K562 (cell line): ENCODE data around the gene SCRN1. TPM values are rescaled to one million over a fixed set of nuclear protein-coding genes. Genes with fewer than 3 reads are reported as not detected.

Experiments
- ATAC-seq: fragments of 200-7000 bp; cut with Tn5 transposase; 3 replicates; pipeline ENCODE4 v1.9.1; 2020; ENCODE audit warnings: moderate library complexity
- BruUV-seq: library from RNA; stranded (reverse); fragments of 400-500 nt; replicated peaks from 2 replicates; lab custom pipeline; 2021; lab: Mats Ljungman, UMichigan
- CTCF ChIA-PET: fragments of 300-600 bp; formaldehyde crosslinking; extraction: SDS; loops from one replicate; lab custom pipeline; 2021; ENCODE audit warnings: low intra/inter-chr PET ratio; lab: Yijun Ruan, JAX
- POLR2A ChIA-PET: fragments of 300-600, 350-650 bp; sonication (Branson Sonifier 250); formaldehyde crosslinking; extraction: SDS; loops from one replicate; lab custom pipeline; 2021; ENCODE audit warnings: antibody characterized with exemption, inconsistent platforms; lab: Yijun Ruan, JAX
- DNase-seq, 4 experiments: peaks; one replicate each; pipeline versions ENCODE4 v3.0.0 to v3.0.0-alpha.2; 2011 to 2018; ENCODE audit warnings: low spot score in 3 of 4, mixed read lengths in 3 of 4; ENCODE audit errors: extremely low read depth in 1 of 4
- FAIRE-seq: peaks from 2 replicates; lab custom pipeline; 2011; peaks lifted over from hg19 to GRCh38; lab: Jason Lieb, UNC
- H2AFZ ChIP-seq: 2 replicates; pipeline ENCODE4 v1.6.0; 2011; ENCODE audit warnings: low read depth, low read length, control low read depth, inconsistent platforms
- H3K27ac ChIP-seq: fragments of 200-600 bp; 3 replicates; pipeline ENCODE4 v1.8.0; 2011; ENCODE audit warnings: low read depth, mild to moderate bottlenecking, control low read depth, inconsistent platforms, low read length, moderate library complexity, mixed read lengths; ENCODE audit errors: extremely low read depth
- H3K27me3 ChIP-seq, 2 experiments: fragments of 300-600 bp in 1 of 2; 2 replicates in 1 of 2; 3 replicates in 1 of 2; pipeline versions ENCODE4 v1.6.0 to v1.8.0; 2011; ENCODE audit warnings: inconsistent platforms in 2 of 2, low read length in 2 of 2, mild to moderate bottlenecking in 1 of 2, mixed read lengths in 1 of 2, moderate library complexity in 1 of 2; ENCODE audit not compliant: control insufficient read depth in 2 of 2, insufficient read depth in 2 of 2
- H3K36me3 ChIP-seq: fragments of 300-600 bp; 3 replicates; pipeline ENCODE4 v1.8.0; 2011; ENCODE audit warnings: mild to moderate bottlenecking, low read length, inconsistent platforms; ENCODE audit not compliant: control insufficient read depth, insufficient read depth
- H3K4me1 ChIP-seq, 2 experiments: fragments of 200-600 bp in 1 of 2; replicated peaks in 1 of 2; 2 replicates in 1 of 2; 3 replicates in 1 of 2; pipeline versions ENCODE4 v1.5.1 to v1.8.0; 2011; ENCODE audit warnings: inconsistent platforms in 2 of 2, low read length in 2 of 2, mild to moderate bottlenecking in 1 of 2, mixed read lengths in 1 of 2, moderate library complexity in 1 of 2; ENCODE audit not compliant: control insufficient read depth in 2 of 2, insufficient read depth in 2 of 2
- H3K4me2 ChIP-seq: 2 replicates; pipeline ENCODE4 v1.6.1; 2011; ENCODE audit warnings: low read length, control low read depth, inconsistent platforms, mixed read lengths; ENCODE audit not compliant: insufficient read depth
- H3K4me3 ChIP-seq: fragments of 200-600 bp; sonication (generic), shearing (Covaris generic); 2 replicates; pipeline ENCODE4 v1.5.1; 2016; ENCODE audit warnings: control low read depth, inconsistent platforms
- H3K79me2 ChIP-seq: fragments of 200-600 bp; 3 replicates; pipeline ENCODE4 v1.8.0; 2011; ENCODE audit warnings: low read length, inconsistent platforms; ENCODE audit not compliant: control insufficient read depth, insufficient read depth
- H3K9ac ChIP-seq, 2 experiments: 2 replicates each; pipeline versions ENCODE4 v1.6.0 to v1.6.1; 2011; ENCODE audit warnings: low read depth in 2 of 2, low read length in 2 of 2, control low read depth in 1 of 2, inconsistent platforms in 1 of 2, mild to moderate bottlenecking in 1 of 2, mixed read lengths in 1 of 2; ENCODE audit not compliant: insufficient read depth in 1 of 2
- H3K9me1 ChIP-seq: one replicate; pipeline ENCODE4 v1.6.0; 2011; ENCODE audit warnings: inconsistent platforms, mild to moderate bottlenecking, low read length, moderate library complexity; ENCODE audit not compliant: control insufficient read depth, insufficient read depth
- H3K9me3 ChIP-seq: replicated peaks from 2 replicates; pipeline ENCODE4 v1.5.1; 2011; ENCODE audit warnings: low read depth, low read length, inconsistent platforms; ENCODE audit not compliant: control insufficient read depth, insufficient read depth
- H4K20me1 ChIP-seq: replicated peaks from 2 replicates; pipeline ENCODE4 v1.6.1; 2011; ENCODE audit warnings: low read length, inconsistent platforms, mixed read lengths; ENCODE audit not compliant: control insufficient read depth, insufficient read depth
- ARHGAP35 ChIP-seq: fragments of 450-650 bp; IDR thresholded peaks from 2 replicates; pipeline ENCODE4 v1.6.1; 2018; ENCODE audit not compliant: partially characterized antibody
- SMARCE1 ChIP-seq: fragments of 450-650 bp; IDR thresholded peaks from 2 replicates; pipeline ENCODE4 v1.7.1; 2016; ENCODE audit warnings: mild to moderate bottlenecking
- TAF9B ChIP-seq: fragments of 450-650 bp; IDR thresholded peaks from 2 replicates; pipeline ENCODE4 v1.6.1; 2018; ENCODE audit warnings: mild to moderate bottlenecking; ENCODE audit not compliant: partially characterized antibody
- TSC22D4 ChIP-seq: fragments of 450-650 bp; IDR thresholded peaks from 2 replicates; pipeline ENCODE4 v1.6.1; 2016; ENCODE audit warnings: missing genetic modification characterization, missing biosample characterization, control low read depth
- ZNF518B ChIP-seq: fragments of 250-450 bp; sonication (Bioruptor Pico); IDR thresholded peaks from 2 replicates; pipeline ENCODE4 v1.5.0; 2021; ENCODE audit warnings: mild to moderate bottlenecking, moderate library complexity
- ZZZ3 ChIP-seq: fragments of 450-650 bp; IDR thresholded peaks from 2 replicates; pipeline ENCODE4 v1.6.1; 2016; ENCODE audit warnings: antibody characterized with exemption, mild to moderate bottlenecking, moderate library complexity
- WGBS: fragments of 100-300 bp; shearing (Covaris generic); methylation state at CpG from one replicate; pipeline ENCODE4 v1.1.6; 2016; ENCODE audit warnings: low coverage, mixed read lengths; ENCODE audit not compliant: insufficient coverage; ENCODE audit errors: missing lambda C conversion rate; 5-methylcytosine and 5-hydroxymethylcytosine counted together
- in situ Hi-C: fragments of 300-500 bp; cut with MboI; formaldehyde crosslinking; loops from 4 replicates; pipeline ENCODE4 v1.15.0; 2018; ENCODE audit warnings: inconsistent platforms, mixed read lengths
- intact Hi-C: fragments of 100-400 bp; cut with micrococcal nuclease; formaldehyde crosslinking; loops from 2 replicates; pipeline ENCODE4 v1.14.2; 2022
- polyA plus RNA-seq, 8 experiments: library from polyadenylated mRNA; depleted of rRNA in 4 of 8; stranded (reverse) in 5 of 8; unstranded in 3 of 8; fragments of >200 nt; fragmentation: Nextera tagmentation in 2 of 8; fragmentation: Illumina TruSeq in 1 of 8; extraction: Ambion mirVana in 2 of 8; extraction: Trizol in 1 of 8; gene quantifications; 2 replicates each; pipeline versions ENCODE4 v1.2.1 to v1.2.3, GENCODE V29; 2011 to 2014; ENCODE audit warnings: inconsistent platforms in 1 of 8, missing spikeins in 1 of 8
- total RNA-seq, 7 experiments: library from RNA; depleted of rRNA in 6 of 7; stranded (reverse); fragments of >200 nt in 6 of 7; fragmentation: Illumina TruSeq in 2 of 7; extraction: Trizol in 2 of 7; gene quantifications; 2 replicates each; pipeline versions ENCODE4 v1.2.1 to v1.2.3, GENCODE V29; 2011 to 2021; ENCODE audit warnings: low replicate concordance in 1 of 7

SCRN1 gene
- total and polyA plus RNA-seq, 9 of the 15 experiments (the other 6 are each of a cell fraction or from before 2014, with no cell fraction given) = 0.13 to 1.4 (median 0.20) TPM

DNA sequence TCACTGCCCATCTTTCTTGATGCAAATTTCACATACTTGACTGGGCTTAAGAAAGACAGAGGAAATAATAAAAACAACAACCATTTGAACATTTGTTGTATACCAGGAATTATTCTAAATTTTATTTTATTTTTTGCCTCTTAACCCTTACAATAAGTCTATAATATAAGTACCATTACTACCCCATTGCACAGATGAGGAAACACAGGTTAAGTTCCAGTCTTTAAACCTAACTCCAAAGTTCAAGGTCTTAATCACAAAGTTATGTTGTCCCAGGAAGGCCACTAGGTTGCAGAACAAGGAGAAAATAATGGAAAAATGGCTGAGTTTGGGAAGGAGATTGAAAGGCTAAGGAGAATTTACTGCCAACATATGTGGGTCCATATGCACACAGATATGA, 33.4 kb upstream of the SCRN1 start:
- peaks cover 58% of the 10 kb centered on the region for H3K79me2 ChIP-seq
- no peaks in the 10 kb centered on the region for H3K9me3 ChIP-seq
- FAIRE-seq = no peak
- H3K36me3 ChIP-seq = peaks cover 49% of the 10 kb centered on the region
- peaks cover 2 to 8% of the 10 kb centered on the region in 2 experiments; a peak in 2 of 5 replicates for H3K4me1 ChIP-seq
- H4K20me1 ChIP-seq = no peaks in the 10 kb centered on the region; the same call in 1 of the 2 replicates
- TF ChIP-seq TSC22D4 = no peak
- TF ChIP-seq TAF9B = no peak
- no peak overlapping the region for H3K9ac ChIP-seq
- BruUV-seq = no TSS peak
- no peak overlapping the region for H3K27ac ChIP-seq
- no peak overlapping the region for H3K4me3 ChIP-seq
- peak overlapping the region; percentile 46 for H3K4me2 ChIP-seq
- H3K27me3 ChIP-seq = no peaks in the 10 kb centered on the region
- ChIA-PET POLR2A (interaction anchor here (0.6 kb wide), 1 partner anchor 402 kb away, joined by 3 read pairs; no protein-coding TSS in a partner anchor), CTCF (no interaction called here)
- no peak overlapping the region for H2AFZ ChIP-seq
- in situ Hi-C loops (no loop called here), intact Hi-C loops (no loop called here)
- no peak for ATAC-seq
- no peak for DNase-seq
- H3K9me1 ChIP-seq = no peaks in the 10 kb centered on the region

DNA sequence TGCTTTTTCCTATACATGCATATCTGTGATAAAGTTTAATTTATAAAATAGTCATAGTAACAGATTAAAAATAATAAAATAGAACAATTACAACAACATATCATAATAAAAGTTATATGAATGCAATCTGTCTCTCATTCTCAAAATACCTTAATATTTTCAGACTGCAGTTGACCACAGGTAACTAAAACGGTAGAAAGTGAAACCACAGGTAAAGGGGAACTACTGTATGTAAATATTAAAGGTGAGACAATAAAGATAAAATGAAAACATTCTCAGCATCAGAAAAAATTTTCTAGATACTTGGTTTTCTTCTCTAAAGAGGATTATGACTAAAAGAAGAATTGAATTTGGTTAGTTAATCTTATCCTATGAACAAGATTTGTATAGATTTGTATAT, 30.9 kb upstream of the SCRN1 start:
- 27% methylated on average over 1 of the region's 1 CpG for WGBS
- H3K79me2 ChIP-seq = peaks cover 43% of the 10 kb centered on the region
- intact Hi-C loops (no loop called here), in situ Hi-C loops (no loop called here)
- no peaks in the 10 kb centered on the region; the same call in 1 of the 2 replicates for H4K20me1 ChIP-seq
- DNase-seq = no peak
- ChIA-PET CTCF (no interaction called here), POLR2A (no interaction called here)
- no peak for FAIRE-seq
- H3K4me2 ChIP-seq = no peak overlapping the region
- no peaks in the 10 kb centered on the region for H3K27me3 ChIP-seq
- no peaks in the 10 kb centered on the region for H3K9me1 ChIP-seq
- H2AFZ ChIP-seq = no peak overlapping the region
- no peaks in the 10 kb centered on the region for H3K9me3 ChIP-seq
- no peak for ATAC-seq
- no peak overlapping the region for H3K27ac ChIP-seq
- peaks cover 2 to 6% of the 10 kb centered on the region in 2 experiments; a peak in 1 of 5 replicates for H3K4me1 ChIP-seq
- H3K36me3 ChIP-seq = peaks cover 65% of the 10 kb centered on the region
- H3K4me3 ChIP-seq = no peak overlapping the region
- no TSS peak for BruUV-seq
- H3K9ac ChIP-seq = no peak overlapping the region
- TF ChIP-seq ZZZ3 (no peak), ARHGAP35 (no peak), SMARCE1 (no peak), ZNF518B (CRISPR knock-in tag) (no peak)
